Panc1 (cell line): ENCODE measurements around the gene CPNE6. TPM values are rescaled to one million over a fixed set of nuclear protein-coding genes. Genes with fewer than 3 reads are reported as not detected.
"Not testable (repeated sequence)": the region's sequence is repeated elsewhere in the genome, so short reads cannot be mapped to it uniquely, and the experiment has no call there.

Experiments
- ATAC-seq: fragments of 200-7000 bp; cut with Tn5 transposase; 2 replicates; pipeline ENCODE4 v1.9.1; 2020; ENCODE audit warnings: mild to moderate bottlenecking, moderate library complexity
- BruUV-seq: library from RNA; stranded (reverse); fragments of 400-500 nt; replicated peaks from 2 replicates; lab custom pipeline; 2021; lab: Mats Ljungman, UMichigan
- CTCF ChIA-PET: fragments of 300-600 bp; sonication (Branson Sonifier 250); formaldehyde crosslinking; loops from one replicate; lab custom pipeline; 2022; ENCODE audit warnings: antibody characterized with exemption; lab: Charles Lee
- POLR2A ChIA-PET: fragments of 300-600 bp; sonication (Branson Sonifier 250); formaldehyde crosslinking; loops from one replicate; lab custom pipeline; 2022; ENCODE audit warnings: antibody characterized with exemption; lab: Charles Lee
- DNase-seq: peaks from one replicate; pipeline ENCODE4 v3.0.0-alpha.2; 2010; ENCODE audit warnings: low read depth, low spot score
- H3K27ac ChIP-seq: 2 replicates; pipeline ENCODE4 v1.5.1; 2011; ENCODE audit warnings: mild to moderate bottlenecking, low read length, inconsistent platforms
- H3K27me3 ChIP-seq: fragments of 200-500 bp; sonication (Bioruptor generic); 2 replicates; pipeline ENCODE4 v1.6.0; 2014; ENCODE audit warnings: low read length, inconsistent platforms; ENCODE audit not compliant: control insufficient read depth, insufficient read depth
- H3K36me3 ChIP-seq: fragments of 200-500 bp; sonication (Bioruptor generic); 2 replicates; pipeline ENCODE4 v1.5.1; 2014; ENCODE audit warnings: inconsistent platforms, mild to moderate bottlenecking, low read length, moderate library complexity; ENCODE audit not compliant: control insufficient read depth, insufficient read depth
- H3K4me1 ChIP-seq: 2 replicates; pipeline ENCODE4 v1.5.1; 2011; ENCODE audit warnings: inconsistent platforms, mild to moderate bottlenecking, low read length, moderate library complexity; ENCODE audit not compliant: control insufficient read depth, insufficient read depth
- H3K4me3 ChIP-seq, 2 experiments: 2 replicates each; pipeline ENCODE4 v1.5.1; 2011 to 2012; ENCODE audit warnings: low read depth in 2 of 2, low read length in 2 of 2, mild to moderate bottlenecking in 2 of 2, inconsistent platforms in 1 of 2, moderate library complexity in 1 of 2
- H3K9me3 ChIP-seq: fragments of 200-500 bp; sonication (Bioruptor generic); 2 replicates; pipeline ENCODE4 v1.5.1; 2014; ENCODE audit warnings: low read depth, mild to moderate bottlenecking, inconsistent platforms, low read length, moderate library complexity; ENCODE audit not compliant: control insufficient read depth, insufficient read depth
- POLR2AphosphoS5 ChIP-seq: IDR thresholded peaks from 2 replicates; pipeline ENCODE4 v1.6.1; 2012; ENCODE audit warnings: mild to moderate bottlenecking, low read depth, low read length, moderate library complexity
- REST ChIP-seq, 2 experiments: IDR thresholded peaks; 2 replicates each; pipeline ENCODE4 v1.6.1; 2011 to 2012; ENCODE audit warnings: low read depth in 2 of 2, control low read depth in 1 of 2, low read length in 1 of 2, mild to moderate bottlenecking in 1 of 2, moderate library complexity in 1 of 2; ENCODE audit not compliant: insufficient read depth in 1 of 2
- SIN3A ChIP-seq: IDR thresholded peaks from 2 replicates; pipeline ENCODE4 v1.6.1; 2012; ENCODE audit warnings: low read depth, mild to moderate bottlenecking, low read length, moderate library complexity, borderline replicate concordance; ENCODE audit not compliant: insufficient read depth
- TCF7L2 ChIP-seq: IDR thresholded peaks from 2 replicates; pipeline ENCODE4 v1.6.1; 2011; ENCODE audit warnings: mild to moderate bottlenecking, low read depth, low read length, inconsistent platforms
- in situ Hi-C: cut with HindIII; loops from 2 replicates; pipeline ENCODE4 v1.10.0; 2016; ENCODE audit warnings: low sequenced_read_pairs, low pct_unique_long_range_greater_than_20kb
- intact Hi-C: fragments of 100-400 bp; cut with micrococcal nuclease; formaldehyde crosslinking; loops from one replicate; pipeline ENCODE4 v1.10.0; 2022; ENCODE audit not compliant: unreplicated experiment
- total RNA-seq: library from RNA; stranded (reverse); gene quantifications from one replicate; pipeline ENCODE4 v1.2.1, GENCODE V29; 2021; ENCODE audit not compliant: unreplicated experiment
- TF ChIP-seq, protein P1 (sequence below): fragments of 450-650 bp; IDR thresholded peaks from 2 replicates; pipeline ENCODE4 v1.5.1; 2017; ENCODE audit warnings: mild to moderate bottlenecking

CPNE6 gene
- total RNA-seq, 1 experiment from 2014 or later, result not detected

GRCh38 chr14:24036963-24037657, 34.3 kb upstream of the CPNE6 start:
- H3K36me3 ChIP-seq, H3K27me3 ChIP-seq, intact Hi-C loops, in situ Hi-C loops, H3K4me1 ChIP-seq, DNase-seq, H3K9me3 ChIP-seq, POLR2A ChIA-PET, ATAC-seq, BruUV-seq: not testable (repeated sequence)
- peak overlapping the region; percentile 48 to 57 for H3K4me3 ChIP-seq
- TF ChIP-seq, protein P1, sequence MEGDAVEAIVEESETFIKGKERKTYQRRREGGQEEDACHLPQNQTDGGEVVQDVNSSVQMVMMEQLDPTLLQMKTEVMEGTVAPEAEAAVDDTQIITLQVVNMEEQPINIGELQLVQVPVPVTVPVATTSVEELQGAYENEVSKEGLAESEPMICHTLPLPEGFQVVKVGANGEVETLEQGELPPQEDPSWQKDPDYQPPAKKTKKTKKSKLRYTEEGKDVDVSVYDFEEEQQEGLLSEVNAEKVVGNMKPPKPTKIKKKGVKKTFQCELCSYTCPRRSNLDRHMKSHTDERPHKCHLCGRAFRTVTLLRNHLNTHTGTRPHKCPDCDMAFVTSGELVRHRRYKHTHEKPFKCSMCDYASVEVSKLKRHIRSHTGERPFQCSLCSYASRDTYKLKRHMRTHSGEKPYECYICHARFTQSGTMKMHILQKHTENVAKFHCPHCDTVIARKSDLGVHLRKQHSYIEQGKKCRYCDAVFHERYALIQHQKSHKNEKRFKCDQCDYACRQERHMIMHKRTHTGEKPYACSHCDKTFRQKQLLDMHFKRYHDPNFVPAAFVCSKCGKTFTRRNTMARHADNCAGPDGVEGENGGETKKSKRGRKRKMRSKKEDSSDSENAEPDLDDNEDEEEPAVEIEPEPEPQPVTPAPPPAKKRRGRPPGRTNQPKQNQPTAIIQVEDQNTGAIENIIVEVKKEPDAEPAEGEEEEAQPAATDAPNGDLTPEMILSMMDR, result peak; percentile 55
- CTCF ChIA-PET, result interaction anchor here (0.6 kb wide), 1 partner anchor 558 kb away, joined by 8 read pairs; no protein-coding TSS in a partner anchor
- H3K27ac ChIP-seq, result peak overlapping the region; percentile 54; the same call in 1 of the 2 replicates

- DNase-seq (no peak), ATAC-seq (no peak)
- Histone ChIP-seq H3K4me3 (no peak overlapping the region), H3K36me3 (no peaks in the 10 kb centered on the region), H3K27ac (no peak overlapping the region), H3K9me3 (no peaks in the 10 kb centered on the region; the same call in 1 of the 2 replicates), H3K27me3 (no peaks in the 10 kb centered on the region), H3K4me1 (no peaks in the 10 kb centered on the region)
- in situ Hi-C loops (no loop called here), intact Hi-C loops (no loop called here)
- TF ChIP-seq REST (IDR thresholded peaks at IDR 0.05; ENCODE audit: insufficient read depth in 1 of 2, low read depth in 2 of 2, low read length in 1 of 2) (no peak), POLR2AphosphoS5 (no peak), SIN3A (no peak), TCF7L2 (no peak)
- TF ChIP-seq, protein P1, result no peak
- BruUV-seq, result no TSS peak
- ChIA-PET POLR2A (no interaction called here), CTCF (no interaction called here)
Observed at GRCh38 chr14:24037658-24038037, 33.7 kb upstream of the CPNE6 start.
